ENCODE results near the gene PRDM2.

The PRDM2 gene

GRCh38 chr1:13803546-13804239, 103.7 kb downstream of the PRDM2 start:
- Histone ChIP-seq H3K36me3 (ENCODE audit: insufficient read depth, low read length) (no peaks in the 10 kb centered on the region; the same call in 1 of the 2 replicates), H3K4me3 (ENCODE audit: low read depth, low read length, poor library complexity, severe bottlenecking) (no peak overlapping the region), H3K27me3 (ENCODE audit: insufficient read depth, low read length) (no peaks in the 10 kb centered on the region), H3F3A (ENCODE audit: insufficient read depth, low read length) (no peaks in the 10 kb centered on the region), H3K4me1 (ENCODE audit: insufficient read depth, low read length, severe bottlenecking) (peaks cover 27% of the 10 kb centered on the region), H3K9ac (ENCODE audit: low read length) (no peak overlapping the region), H3K27ac (ENCODE audit: low read depth, low read length, poor library complexity, severe bottlenecking) (no peak overlapping the region), H3K4me2 (ENCODE audit: low read length) (no peak overlapping the region), H3K79me2 (ENCODE audit: insufficient read depth, low read length) (no peaks in the 10 kb centered on the region), H4K20me1 (ENCODE audit: insufficient read depth, low read length) (no peaks in the 10 kb centered on the region), H3K9me2 (ENCODE audit: low read depth, low read length) (no peaks in the 10 kb centered on the region), H2AFZ (ENCODE audit: low read length) (no peak overlapping the region), H3K9me3 (ENCODE audit: low read length) (no peaks in the 10 kb centered on the region)
- TF ChIP-seq EZH2 (IDR thresholded peaks at IDR 0.05; ENCODE audit: borderline replicate concordance, low read length) (no peak), CTCF (IDR thresholded peaks at IDR 0.05; ENCODE audit: low read length) (no peak)

- H3K4me2 ChIP-seq (ENCODE audit: low read length) = no peak overlapping the region
- H4K20me1 ChIP-seq (ENCODE audit: insufficient read depth, low read length) = no peaks in the 10 kb centered on the region
- H2AFZ ChIP-seq (ENCODE audit: low read length) = no peak overlapping the region
- H3F3A ChIP-seq (ENCODE audit: insufficient read depth, low read length) = no peaks in the 10 kb centered on the region
- no peak overlapping the region for H3K27ac ChIP-seq (ENCODE audit: low read depth, low read length, poor library complexity, severe bottlenecking)
- no peaks in the 10 kb centered on the region for H3K79me2 ChIP-seq (ENCODE audit: insufficient read depth, low read length)
- TF ChIP-seq CTCF (IDR thresholded peaks at IDR 0.05; ENCODE audit: low read length) (no peak), EZH2 (IDR thresholded peaks at IDR 0.05; ENCODE audit: borderline replicate concordance, low read length) (no peak)
- no peak overlapping the region for H3K4me3 ChIP-seq (ENCODE audit: low read depth, low read length, poor library complexity, severe bottlenecking)
- no peaks in the 10 kb centered on the region for H3K9me3 ChIP-seq (ENCODE audit: low read length)
- peaks cover 32% of the 10 kb centered on the region for H3K4me1 ChIP-seq (ENCODE audit: insufficient read depth, low read length, severe bottlenecking)
- H3K36me3 ChIP-seq (ENCODE audit: insufficient read depth, low read length) = no peaks in the 10 kb centered on the region; the same call in 1 of the 2 replicates
- no peaks in the 10 kb centered on the region for H3K27me3 ChIP-seq (ENCODE audit: insufficient read depth, low read length)
- H3K9ac ChIP-seq (ENCODE audit: low read length) = no peak overlapping the region
- H3K9me2 ChIP-seq (ENCODE audit: low read depth, low read length) = no peaks in the 10 kb centered on the region
These were observed 104.2 kb downstream of the PRDM2 start for GRCh38 chr1:13804240-13804633.

GRCh38 chr1:13805431-13805830, 105.4 kb downstream of the PRDM2 start:
- Histone ChIP-seq H3K4me2 (ENCODE audit: low read length) (no peak overlapping the region), H4K20me1 (ENCODE audit: insufficient read depth, low read length) (no peaks in the 10 kb centered on the region), H3K4me3 (ENCODE audit: low read depth, low read length, poor library complexity, severe bottlenecking) (no peak overlapping the region), H3K79me2 (ENCODE audit: insufficient read depth, low read length) (no peaks in the 10 kb centered on the region), H3K36me3 (ENCODE audit: insufficient read depth, low read length) (no peaks in the 10 kb centered on the region; the same call in 1 of the 2 replicates), H3K9ac (ENCODE audit: low read length) (no peak overlapping the region), H2AFZ (ENCODE audit: low read length) (no peak overlapping the region), H3K27ac (ENCODE audit: low read depth, low read length, poor library complexity, severe bottlenecking) (no peak overlapping the region), H3K9me3 (ENCODE audit: low read length) (no peaks in the 10 kb centered on the region), H3K9me2 (ENCODE audit: low read depth, low read length) (no peaks in the 10 kb centered on the region), H3F3A (ENCODE audit: insufficient read depth, low read length) (no peaks in the 10 kb centered on the region), H3K4me1 (ENCODE audit: insufficient read depth, low read length, severe bottlenecking) (peaks cover 40% of the 10 kb centered on the region), H3K27me3 (ENCODE audit: insufficient read depth, low read length) (no peaks in the 10 kb centered on the region)
- TF ChIP-seq EZH2 (IDR thresholded peaks at IDR 0.05; ENCODE audit: borderline replicate concordance, low read length) (no peak), CTCF (IDR thresholded peaks at IDR 0.05; ENCODE audit: low read length) (no peak)

All from OCI-LY1 (cell line).